Measurements from ENCODE around the gene ZBED1.
"Not testable (repeated sequence)": the region's sequence is repeated elsewhere in the genome, so short reads cannot be mapped to it uniquely, and the experiment has no call there.

ZBED1 gene

GRCh38 chrX:2474963-2475726 is 25.6 kb downstream of the ZBED1 start:
- DNase-seq (ENCODE audit: low read depth in 2 of 2), result no peak

GRCh38 chrX:2474280-2474962 is 26.4 kb downstream of the ZBED1 start:
- DNase-seq (ENCODE audit: low read depth in 2 of 2), result no peak

GRCh38 chrX:2473064-2473463 is 27.7 kb downstream of the ZBED1 start:
- DNase-seq (ENCODE audit: low read depth in 2 of 2), result not testable (repeated sequence)

- DNase-seq (ENCODE audit: low read depth in 2 of 2), result no peak
Measured at GRCh38 chrX:2471641-2472040, 29.1 kb downstream of the ZBED1 start.

- DNase-seq (ENCODE audit: low read depth in 2 of 2), result not testable (repeated sequence)
Measured at GRCh38 chrX:2471126-2471525, 29.6 kb downstream of the ZBED1 start.

- not testable (repeated sequence) for DNase-seq (ENCODE audit: low read depth in 2 of 2)
Measured at GRCh38 chrX:2469852-2470251, 30.9 kb downstream of the ZBED1 start.

- DNase-seq (ENCODE audit: low read depth in 2 of 2), result no peak
Measured at GRCh38 chrX:2469196-2469685, 31.5 kb downstream of the ZBED1 start.

- no peak for DNase-seq (ENCODE audit: low read depth in 2 of 2)
Measured at GRCh38 chrX:2468261-2469195, 32.2 kb downstream of the ZBED1 start.

- no peak for DNase-seq (ENCODE audit: low read depth in 2 of 2)
Measured at GRCh38 chrX:2466876-2467656, 33.7 kb downstream of the ZBED1 start.

GRCh38 chrX:2464677-2465166 is 36.1 kb downstream of the ZBED1 start:
- no peak for DNase-seq (ENCODE audit: low read depth in 2 of 2)

- DNase-seq (ENCODE audit: low read depth in 2 of 2), result no peak
Measured at GRCh38 chrX:2463973-2464676, 36.7 kb downstream of the ZBED1 start.

- not testable (repeated sequence) for DNase-seq (ENCODE audit: low read depth in 2 of 2)
Measured at GRCh38 chrX:2463481-2463880, 37.3 kb downstream of the ZBED1 start.

GRCh38 chrX:2462780-2463179 is 38.0 kb downstream of the ZBED1 start:
- no peak for DNase-seq (ENCODE audit: low read depth in 2 of 2)

GRCh38 chrX:2462074-2462473 is 38.7 kb downstream of the ZBED1 start:
- DNase-seq (ENCODE audit: low read depth in 2 of 2), result no peak

GRCh38 chrX:2461711-2462016 is 39.1 kb downstream of the ZBED1 start:
- DNase-seq (ENCODE audit: low read depth in 2 of 2), result no peak

GRCh38 chrX:2460821-2461710 is 39.7 kb downstream of the ZBED1 start:
- DNase-seq (ENCODE audit: low read depth in 2 of 2), result not testable (repeated sequence)

GRCh38 chrX:2460048-2460447 is 40.7 kb downstream of the ZBED1 start:
- DNase-seq (ENCODE audit: low read depth in 2 of 2), result not testable (repeated sequence)

- DNase-seq (ENCODE audit: low read depth in 2 of 2), result no peak
Measured at GRCh38 chrX:2458309-2458708, 42.5 kb downstream of the ZBED1 start.

- DNase-seq (ENCODE audit: low read depth in 2 of 2), result no peak
Measured at GRCh38 chrX:2457289-2458133, 43.3 kb downstream of the ZBED1 start.
